Right ventricle myocardium inferior (tissue), 1 donor: ENCODE results near the gene PRG2. TPM values are rescaled to one million over a fixed set of nuclear protein-coding genes. Genes with fewer than 3 reads are reported as not detected.
"Not testable (repeated sequence)": the region's sequence is repeated elsewhere in the genome, so short reads cannot be mapped to it uniquely, and the experiment has no call there.

Experiments
- ATAC-seq: fragments of 200-7000 bp; cut with Tn5 transposase; one replicate; pipeline ENCODE4 v1.9.1; 2020; ENCODE audit warnings: mild to moderate bottlenecking, moderate library complexity
- DNase-seq: peaks from one replicate; pipeline ENCODE4 v3.0.0; 2021; ENCODE audit errors: missing footprints
- intact Hi-C: fragments of 100-400 bp; cut with DNase I; formaldehyde crosslinking; loops from one replicate; pipeline ENCODE4 v1.11.0; 2022
- total RNA-seq: library from RNA; stranded (reverse); fragmentation: NEBNext Ultra II Directional; extraction: Animal tissue kit (Norgen Biotek cat#: 25700); gene quantifications from one replicate; pipeline ENCODE4 v1.2.1, GENCODE V29; 2021
- donor health status: DM: no; HTN: yes; CAD: no; lungs with severe emphysema.

PRG2 gene
- total RNA-seq, 1 donor from 2014 or later, result not detected

GRCh38 chr11:57338142-57338541 is 52.3 kb downstream of the PRG2 start, which contains the start of gene P2RX3:
TSS of gene P2RX3 (plus strand) at chr11:57338352. CDS start at chr11:57338551, 199 bp downstream.
- ATAC-seq, result no peak
- intact Hi-C loops, result no loop called here
- DNase-seq, result no peak

GRCh38 chr11:57336856-57337255 is 53.6 kb downstream of the PRG2 start:
- intact Hi-C loops, DNase-seq, ATAC-seq: not testable (repeated sequence)

Other genes with a start within 250 kb of the PRG2 start
- gene LRRC55, start 208.7 kb downstream of the PRG2 start, total RNA-seq, result 0.51 TPM
- gene APLNR, start 153.4 kb downstream of the PRG2 start, total RNA-seq, result 18.4 TPM
- gene TNKS1BP1, start 65.7 kb downstream of the PRG2 start, total RNA-seq, result 51.2 TPM
- 33.8 TPM for gene SSRP1, start 54.8 kb downstream of the PRG2 start, total RNA-seq
- gene P2RX3, start 52.3 kb downstream of the PRG2 start, total RNA-seq, result 3.2 TPM
- gene PRG3, start 9.5 kb downstream of the PRG2 start, total RNA-seq, result not detected
- 22.4 TPM for gene SLC43A3, start 36.5 kb upstream of the PRG2 start, total RNA-seq
- 1.6 TPM for gene RTN4RL2, start 69.9 kb upstream of the PRG2 start, total RNA-seq
- 6.4 TPM for gene SLC43A1, start 125.1 kb upstream of the PRG2 start, total RNA-seq
- 58.1 TPM for gene TIMM10, start 140.1 kb upstream of the PRG2 start, total RNA-seq
- not detected for gene SMTNL1, start 146.9 kb upstream of the PRG2 start, total RNA-seq
- gene UBE2L6, start 177.0 kb upstream of the PRG2 start, total RNA-seq, result 19.2 TPM
- gene SERPING1, start 207.0 kb upstream of the PRG2 start, total RNA-seq, result 157 TPM